ENCODE data around the gene USH1C.

USH1C gene

DNA sequence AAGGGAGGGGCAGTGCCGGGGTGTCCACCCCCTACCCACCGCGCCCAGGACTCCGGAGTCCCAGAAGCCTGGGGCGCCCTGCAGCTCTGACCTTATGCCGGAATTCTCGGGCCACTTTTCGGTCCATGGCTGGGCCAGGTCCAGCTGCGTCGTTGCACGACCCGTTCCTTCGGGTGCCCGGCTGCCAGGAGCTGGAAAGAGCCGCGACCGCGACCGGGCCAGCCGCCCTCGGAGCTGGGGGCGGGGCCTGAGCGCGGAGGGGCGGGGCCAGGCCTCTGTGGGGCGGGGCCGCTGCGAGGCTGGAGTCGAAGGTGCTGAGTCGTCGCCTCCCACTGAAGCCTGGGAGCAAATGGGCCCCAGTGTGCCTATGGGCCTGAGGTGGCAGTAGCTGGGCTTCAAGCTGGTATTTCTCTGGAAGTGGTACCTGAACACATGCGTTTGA lies at the start of gene USH1C:
USH1C (minus strand) TSS at position 236 of the 442 bp plus-strand sequence; CDS start at position 127, 109 bp downstream.
- peak; percentile 63 for DNase-seq (ENCODE audit: low spot score)

DNA sequence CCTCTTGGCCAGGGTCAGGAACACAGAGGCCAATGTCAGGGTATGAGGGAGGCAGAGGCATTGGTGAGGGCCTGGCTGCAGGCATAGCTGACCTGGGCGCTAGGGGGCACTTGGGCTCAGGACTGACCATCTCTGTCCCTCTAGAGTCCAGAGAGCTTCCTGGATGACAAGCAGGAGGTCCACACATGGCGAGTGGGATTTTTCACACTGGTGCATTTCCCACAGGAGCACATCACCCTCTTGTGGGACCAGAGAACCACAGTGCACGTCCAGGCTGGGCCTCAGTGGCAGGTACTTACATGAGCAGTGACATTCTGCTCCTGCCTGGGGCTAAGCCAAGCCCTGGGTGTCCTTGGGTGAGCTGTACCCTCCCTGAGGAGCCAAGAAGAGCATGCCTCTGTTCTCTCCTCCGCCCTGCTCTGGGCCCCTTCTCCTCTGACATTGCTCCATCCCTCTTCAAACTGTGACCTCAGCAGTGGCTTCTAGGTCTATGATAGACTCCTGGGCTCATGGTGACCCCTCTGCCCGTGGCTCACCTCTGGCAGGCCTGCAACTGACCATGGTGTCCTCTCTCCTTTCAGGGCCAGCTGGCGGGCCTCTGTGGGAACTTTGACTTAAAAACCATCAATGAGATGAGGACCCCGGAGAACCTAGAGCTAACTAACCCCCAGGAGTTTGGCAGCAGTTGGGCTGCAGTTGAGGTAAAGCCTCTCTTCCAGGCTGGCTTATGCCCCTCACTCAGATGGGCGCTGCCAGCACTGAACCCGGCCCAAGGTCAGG lies 49.4 kb upstream of the USH1C start:
- DNase-seq (ENCODE audit: low spot score) = no peak

DNA sequence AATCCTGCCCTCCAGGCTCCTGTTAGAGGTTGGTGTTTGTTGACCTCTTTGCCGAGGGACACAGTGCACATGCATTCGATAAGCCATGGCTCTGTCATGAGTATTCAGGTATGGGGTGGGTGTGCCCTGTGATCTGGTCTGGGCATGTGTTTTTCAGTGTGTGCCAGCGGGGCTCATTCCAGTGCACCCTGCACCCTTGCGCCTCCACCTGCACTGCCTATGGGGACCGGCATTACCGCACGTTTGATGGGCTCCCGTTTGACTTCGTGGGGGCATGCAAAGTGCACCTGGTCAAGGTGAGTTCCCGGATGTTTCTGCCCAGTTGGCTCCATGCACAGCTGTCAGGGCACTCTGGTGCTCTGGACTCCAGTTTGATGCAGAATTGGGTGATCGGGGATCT lies 47.1 kb upstream of the USH1C start:
- DNase-seq (ENCODE audit: low spot score) = no peak

DNA sequence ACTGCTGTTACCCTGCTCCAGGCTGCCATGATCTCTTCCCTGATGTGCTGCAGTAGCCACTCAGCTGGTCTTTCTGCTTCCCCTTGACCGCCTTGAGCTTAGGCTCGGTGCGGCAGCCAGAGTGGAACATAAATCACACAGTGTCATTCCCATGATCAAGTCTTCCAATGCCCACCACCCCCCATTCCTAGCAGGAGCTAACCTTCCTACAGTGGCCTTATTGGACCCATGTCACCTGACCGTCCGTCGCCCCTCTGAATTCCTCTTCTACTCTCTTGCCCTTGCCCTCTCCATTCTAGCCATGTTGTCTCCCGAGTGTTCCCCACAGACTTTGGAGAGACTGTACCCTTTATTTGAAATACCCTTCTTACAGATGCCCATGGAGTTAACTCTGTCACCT lies 46.2 kb upstream of the USH1C start:
- DNase-seq (ENCODE audit: low spot score) = no peak

DNA sequence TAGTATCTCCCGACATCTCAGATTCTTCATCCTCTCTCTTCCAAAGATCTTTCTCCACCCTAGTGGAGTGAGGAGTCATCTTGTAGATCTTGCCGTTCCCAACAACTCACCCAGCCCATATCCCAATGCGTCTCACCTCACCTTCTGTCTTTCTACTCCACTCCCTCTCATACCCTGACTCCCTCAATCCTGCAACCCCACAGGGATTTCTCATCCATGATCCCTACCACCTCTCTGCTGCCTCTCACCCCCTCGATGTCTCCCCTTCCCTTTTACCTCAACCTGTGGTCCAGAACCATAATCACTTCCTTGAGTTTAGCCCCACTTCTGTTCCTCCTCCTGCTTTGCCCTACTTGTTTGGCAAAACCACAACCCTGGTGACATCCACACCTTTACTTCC lies 44.5 kb upstream of the USH1C start:
- DNase-seq (ENCODE audit: low spot score) = no peak

DNA sequence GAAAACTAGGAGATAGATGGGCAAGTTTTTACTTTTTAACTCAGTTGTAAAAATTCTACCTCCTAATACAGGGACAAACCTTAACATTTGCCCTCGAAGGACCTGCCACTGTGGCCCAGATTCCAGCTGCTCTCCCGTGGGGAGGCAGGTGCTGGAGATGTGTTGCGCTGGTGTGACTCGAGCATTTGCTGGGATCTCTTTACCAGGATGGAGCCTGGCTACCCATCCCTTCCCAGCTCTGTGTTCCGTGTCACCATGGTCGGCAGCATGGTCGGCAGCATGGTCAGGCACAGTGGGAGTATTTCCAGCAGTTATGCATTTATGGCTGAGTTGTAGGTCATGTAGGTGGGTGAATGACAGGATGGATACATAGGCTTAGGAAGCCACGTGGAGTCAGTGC lies 44.0 kb upstream of the USH1C start:
- no peak for DNase-seq (ENCODE audit: low spot score)

DNA sequence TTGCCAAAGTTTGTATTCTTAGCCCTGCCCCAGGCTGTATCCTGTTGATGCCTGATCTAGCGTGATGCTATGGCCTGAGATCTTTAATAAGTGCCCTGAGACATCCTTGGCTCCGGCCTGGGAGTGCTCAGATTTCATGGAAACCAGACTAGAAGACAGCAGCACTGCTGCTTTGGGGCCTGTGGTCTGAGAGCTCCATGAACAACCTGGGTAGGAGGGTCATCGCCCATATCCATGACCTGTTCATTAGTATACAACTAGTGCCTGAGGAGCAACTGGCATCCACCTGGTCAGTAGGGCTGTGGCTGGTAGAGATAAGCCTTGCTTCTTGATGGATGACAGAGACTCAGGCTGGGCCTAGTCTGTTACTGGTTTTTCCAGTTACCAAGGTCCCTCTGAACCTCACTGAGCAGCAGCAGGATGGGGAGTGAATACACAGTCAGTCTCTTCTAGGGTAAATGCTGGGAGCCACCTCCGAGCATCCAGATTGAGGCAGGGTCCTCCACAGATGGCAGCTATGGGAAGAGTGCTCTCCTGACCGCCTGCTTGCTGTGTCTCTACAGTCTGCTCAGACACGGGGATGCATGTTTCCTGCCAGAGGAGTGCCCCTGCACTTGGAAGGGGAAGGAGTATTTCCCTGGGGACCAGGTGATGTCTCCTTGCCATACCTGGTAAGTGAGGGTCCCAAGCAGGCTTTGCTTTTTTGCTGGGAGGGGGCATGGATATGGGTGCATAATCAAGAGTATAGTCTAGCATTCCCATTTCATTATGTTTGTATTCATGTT lies 41.9 kb upstream of the USH1C start:
- no peak for DNase-seq (ENCODE audit: low spot score)

DNA sequence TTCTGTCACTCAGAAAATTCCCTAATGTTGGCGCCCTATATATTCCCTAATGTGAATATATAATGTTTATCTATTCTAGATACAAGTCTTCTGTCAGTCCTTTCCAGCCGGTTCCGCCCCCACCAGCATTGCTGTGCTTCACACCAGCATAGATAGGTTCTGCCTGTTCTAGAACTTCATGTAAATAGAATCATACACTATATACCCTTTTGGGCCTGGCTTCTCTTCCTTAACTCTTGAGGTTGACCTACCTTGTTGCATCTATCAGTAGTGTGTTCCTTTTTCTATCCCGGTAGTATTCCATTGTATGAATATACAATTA lies 37.5 kb upstream of the USH1C start:
- DNase-seq (ENCODE audit: low spot score) = no peak

DNA sequence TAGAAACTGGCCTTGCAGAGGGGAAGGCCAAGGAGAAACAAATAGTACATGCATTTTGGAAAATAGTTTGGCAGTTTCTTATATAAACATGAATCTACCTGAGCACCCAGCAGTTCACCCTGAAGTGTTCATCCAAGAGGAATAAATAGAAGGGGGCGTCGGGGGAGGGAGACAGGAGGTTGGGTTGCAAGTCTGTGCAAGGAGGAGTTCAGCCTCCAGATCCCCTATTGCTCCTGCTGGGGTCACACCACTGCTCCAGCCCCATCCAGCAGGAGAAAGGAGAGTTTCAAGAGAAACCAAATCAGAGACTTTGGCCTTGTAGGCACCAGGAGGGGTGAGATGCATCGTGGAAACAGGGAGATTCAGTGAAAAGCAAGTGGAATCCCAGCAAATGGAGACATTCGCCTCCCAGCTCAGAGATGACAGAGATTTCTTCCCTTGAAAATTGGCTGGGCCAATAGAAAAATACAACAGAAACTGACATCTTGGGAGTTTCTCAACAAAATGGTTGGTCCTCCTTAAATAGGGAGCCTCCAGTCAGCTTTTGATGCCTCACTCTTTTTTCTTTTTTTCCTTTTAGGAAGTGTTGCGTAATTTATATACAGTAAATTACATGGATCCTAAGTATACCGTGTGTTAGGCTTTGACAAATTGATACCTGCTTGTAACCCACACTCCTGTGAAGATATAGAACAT lies 37.0 kb upstream of the USH1C start:
- no peak for DNase-seq (ENCODE audit: low spot score)

DNA sequence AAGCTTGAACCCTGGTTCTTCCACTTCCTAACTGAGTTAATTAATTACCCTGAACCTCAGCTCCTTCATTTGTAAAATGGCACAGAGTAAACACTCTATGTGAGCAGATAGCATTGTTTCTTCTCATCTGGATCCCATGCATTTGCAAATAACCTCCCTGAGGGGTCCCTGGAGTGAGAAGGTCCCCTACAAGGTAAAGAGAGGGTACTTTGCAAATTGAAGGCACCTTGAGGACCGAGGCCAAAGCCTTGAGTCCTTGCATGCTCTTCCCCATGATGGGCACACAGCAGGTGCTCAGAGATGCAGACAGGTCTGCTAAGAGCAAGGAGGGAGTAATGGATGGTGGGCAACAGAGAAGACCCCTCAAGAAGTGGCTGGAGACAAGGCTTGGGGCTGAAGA lies 36.1 kb upstream of the USH1C start:
- no peak for DNase-seq (ENCODE audit: low spot score)

DNA sequence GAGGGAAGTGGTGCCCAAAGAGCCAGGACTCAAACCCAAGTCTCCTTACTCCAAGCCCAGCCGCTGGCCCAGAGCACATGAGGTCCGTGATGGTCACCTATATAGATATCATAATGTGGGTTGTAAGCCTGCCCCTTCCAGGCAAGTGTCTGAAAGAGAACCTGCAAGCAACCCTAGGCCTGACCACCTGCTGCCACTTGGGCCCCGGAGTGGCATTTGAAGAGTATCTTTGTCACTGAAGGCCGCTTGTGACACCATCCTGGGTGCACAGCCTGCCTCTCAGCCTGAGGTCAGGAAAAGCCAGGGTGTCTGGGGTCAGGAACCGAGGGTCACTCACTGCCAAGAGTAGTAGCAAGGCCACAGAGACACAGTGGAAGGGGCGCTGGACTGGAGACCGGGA lies 35.2 kb upstream of the USH1C start:
- DNase-seq (ENCODE audit: low spot score) = no peak

DNA sequence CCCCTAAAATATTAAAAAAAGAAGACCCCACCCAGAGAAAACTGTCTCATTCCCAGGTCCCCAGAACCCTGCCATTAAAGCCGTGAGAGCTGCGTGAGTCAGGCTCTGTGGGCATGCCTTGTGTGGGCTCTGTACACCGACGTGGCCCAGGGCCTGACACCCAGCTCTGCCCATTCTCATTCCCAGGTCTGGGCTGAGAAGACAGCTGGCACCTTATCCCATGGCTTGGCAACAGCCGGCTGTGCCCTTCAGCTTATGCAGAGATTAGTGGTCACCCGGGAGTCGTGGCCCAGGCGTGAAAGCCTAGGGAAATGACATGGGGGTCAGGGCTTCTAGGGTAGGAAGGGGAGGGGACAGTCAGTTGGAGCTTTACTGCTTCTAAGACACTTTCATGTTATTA lies 34.7 kb upstream of the USH1C start:
- DNase-seq (ENCODE audit: low spot score) = no peak

DNA sequence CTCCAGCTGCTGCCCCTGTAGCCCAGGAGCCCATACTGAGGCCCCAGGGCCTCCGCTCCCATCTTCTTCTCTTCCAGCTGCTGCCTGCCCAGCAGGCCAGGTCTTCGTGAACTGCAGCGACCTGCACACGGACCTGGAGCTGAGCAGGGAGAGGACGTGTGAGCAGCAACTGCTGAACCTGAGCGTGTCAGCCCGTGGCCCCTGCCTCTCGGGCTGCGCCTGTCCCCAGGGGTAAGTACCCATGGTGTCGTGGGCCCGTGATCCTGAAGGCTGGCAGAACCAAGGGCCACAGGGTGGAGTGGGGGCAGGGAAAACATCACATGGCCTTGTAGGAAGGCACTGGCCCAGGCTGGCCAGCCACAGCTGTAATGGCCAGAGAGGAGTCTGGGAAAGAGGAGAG lies 34.1 kb upstream of the USH1C start:
- DNase-seq (ENCODE audit: low spot score) = no peak

DNA sequence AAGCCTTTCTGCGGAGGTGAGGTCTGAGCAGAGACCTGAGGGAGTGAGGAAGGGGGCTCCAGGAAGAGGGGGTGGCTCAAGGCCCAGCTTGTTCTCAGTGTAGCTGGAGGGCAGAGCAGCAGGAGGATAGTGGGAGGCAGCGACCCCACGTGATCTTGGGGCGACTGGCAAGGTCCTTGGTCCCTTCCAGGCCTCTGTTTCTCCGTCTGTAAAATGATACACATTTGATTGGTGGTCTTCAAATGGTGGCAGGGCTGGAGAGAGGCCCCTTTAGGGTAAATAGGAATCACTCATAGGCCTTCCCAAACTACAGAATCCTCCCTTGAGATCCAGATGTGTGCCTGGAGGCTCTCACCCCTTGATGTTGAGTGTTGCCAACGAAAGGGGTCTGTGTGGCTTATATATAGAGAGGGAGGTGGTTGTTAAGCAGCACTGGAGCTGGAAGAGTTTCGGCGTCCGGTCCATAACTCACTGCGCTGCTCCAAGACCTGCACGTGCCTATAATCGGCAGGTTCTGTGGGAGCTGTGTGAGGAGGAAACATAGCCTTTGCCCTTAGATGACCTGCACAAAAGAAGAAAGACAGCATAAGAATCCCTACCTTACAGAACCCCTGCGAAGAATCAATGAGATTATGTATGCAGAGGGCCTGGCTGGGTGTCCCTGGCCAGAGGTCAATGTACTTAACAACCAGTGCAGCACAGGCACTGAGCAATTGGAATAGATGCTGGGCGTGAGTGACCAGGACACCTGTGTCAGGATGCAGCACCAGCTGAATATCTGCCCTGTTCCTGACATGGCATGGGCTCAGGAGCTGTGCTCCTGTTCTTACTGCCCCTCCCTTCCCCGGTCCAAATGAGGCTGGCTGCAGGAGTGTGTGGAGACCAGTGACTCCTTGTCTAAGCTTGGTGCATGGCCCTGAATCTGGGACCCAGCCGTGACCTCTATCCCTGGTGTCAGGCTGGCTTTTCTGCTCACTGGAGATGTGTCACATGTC lies 31.5 kb upstream of the USH1C start:
- no peak for DNase-seq (ENCODE audit: low spot score)

DNA sequence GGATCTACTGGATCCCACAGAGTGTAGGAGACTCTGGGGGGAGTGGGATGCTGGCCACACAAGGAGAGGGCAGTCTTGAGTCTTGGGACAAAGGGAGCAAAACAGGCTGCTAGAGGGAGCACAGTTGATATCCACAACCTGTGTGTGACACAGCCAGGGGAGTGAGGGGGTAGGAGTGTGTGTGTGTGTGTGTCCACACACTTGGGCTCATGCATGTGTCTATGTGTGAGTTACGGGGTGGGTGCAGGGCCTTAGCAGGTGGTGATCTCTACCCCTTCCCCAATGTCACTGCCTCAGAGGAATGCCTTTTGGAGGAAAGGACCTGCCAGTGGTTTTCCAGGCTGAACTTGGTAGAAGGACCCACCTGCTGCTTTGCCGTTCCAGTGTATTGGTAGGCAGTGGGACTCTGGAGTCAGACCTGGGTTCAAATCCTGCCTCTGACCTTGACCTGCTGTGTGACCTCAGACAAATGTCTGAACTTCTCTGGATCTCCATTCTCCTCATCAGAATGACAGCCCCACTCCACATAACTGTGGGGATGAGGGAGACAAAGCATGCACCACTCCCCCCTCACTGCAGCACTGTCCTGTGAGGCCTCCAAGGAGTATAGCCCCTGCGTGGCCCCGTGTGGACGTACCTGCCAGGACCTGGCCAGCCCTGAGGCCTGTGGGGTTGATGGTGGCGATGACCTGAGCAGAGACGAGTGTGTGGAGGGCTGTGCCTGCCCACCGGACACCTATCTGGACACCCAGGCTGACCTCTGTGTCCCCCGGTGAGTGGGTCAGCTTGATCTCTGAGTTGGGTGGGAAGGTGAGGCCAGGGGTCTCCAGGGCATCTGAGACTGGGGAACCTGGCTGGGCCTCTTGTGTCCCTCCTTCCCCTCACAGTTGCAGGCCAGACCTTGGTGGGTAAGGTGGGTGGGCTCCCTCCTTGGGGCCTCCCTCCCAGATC lies 30.2 kb upstream of the USH1C start:
- DNase-seq (ENCODE audit: low spot score) = no peak

DNA sequence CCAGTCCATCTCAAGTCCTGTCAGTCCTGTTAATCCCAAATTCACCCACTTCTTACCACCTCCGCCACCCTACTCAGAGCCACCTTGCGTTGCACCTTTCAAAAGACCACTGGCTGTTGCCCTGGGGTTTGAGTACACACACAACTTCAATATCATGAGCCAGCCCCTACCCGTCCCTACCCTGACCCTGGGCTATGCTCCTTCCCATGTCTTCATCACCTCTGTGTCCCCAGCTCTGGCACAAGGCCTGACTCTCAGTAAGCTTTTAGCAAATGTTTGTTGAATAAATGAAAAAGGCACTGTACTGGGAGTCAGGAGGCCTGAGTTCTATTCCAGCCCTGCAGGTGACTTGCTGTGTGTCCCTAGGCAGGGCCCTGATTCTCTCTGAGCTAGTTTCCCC lies 29.3 kb upstream of the USH1C start:
- no peak for DNase-seq (ENCODE audit: low spot score)

DNA sequence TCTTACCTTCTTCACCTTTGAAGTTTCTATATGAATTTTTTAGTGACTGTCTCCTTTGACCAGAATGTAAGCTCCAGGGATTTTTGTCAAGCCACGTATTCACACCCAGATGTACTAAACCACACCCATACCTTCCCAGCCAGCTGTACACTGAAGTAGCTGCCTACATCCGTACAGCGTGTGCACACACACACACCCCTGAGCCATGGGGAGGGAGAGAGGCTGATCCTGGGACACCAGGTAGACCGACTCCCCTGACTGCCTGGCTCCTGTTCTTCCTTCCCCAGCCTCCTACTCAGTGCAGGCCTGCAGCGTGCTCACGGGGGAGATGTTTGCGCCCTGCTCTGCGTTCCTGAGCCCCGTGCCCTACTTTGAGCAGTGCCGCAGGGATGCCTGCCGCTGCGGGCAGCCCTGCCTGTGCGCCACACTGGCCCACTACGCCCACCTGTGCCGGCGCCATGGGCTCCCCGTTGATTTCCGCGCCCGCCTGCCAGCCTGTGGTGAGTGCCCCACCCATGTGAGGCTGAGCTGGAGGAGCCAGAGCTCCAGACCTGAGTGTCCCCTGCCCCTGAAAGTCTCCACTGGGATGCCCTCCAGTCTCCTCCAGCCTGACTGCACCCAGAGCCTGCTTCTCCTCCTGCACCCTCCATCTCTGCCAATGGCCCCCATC lies 28.7 kb upstream of the USH1C start:
- DNase-seq (ENCODE audit: low spot score) = peak; percentile 60

DNA sequence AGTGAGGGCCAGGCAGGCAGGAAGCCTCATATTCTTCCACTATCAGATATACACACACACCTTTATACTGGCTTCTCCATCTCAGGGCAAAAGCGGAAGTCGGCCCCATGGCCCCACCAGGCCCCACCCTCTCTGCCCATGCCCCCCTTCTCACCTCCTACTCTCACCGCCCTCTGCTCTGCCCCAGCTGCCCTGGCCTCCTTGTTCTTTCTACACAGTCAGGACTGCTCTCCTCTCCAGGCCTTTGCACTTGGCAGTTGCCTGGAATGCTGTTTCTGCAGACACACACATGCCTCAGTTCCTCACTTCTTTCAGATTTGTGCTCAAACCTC lies 28.1 kb upstream of the USH1C start:
- DNase-seq (ENCODE audit: low spot score) = no peak

DNA sequence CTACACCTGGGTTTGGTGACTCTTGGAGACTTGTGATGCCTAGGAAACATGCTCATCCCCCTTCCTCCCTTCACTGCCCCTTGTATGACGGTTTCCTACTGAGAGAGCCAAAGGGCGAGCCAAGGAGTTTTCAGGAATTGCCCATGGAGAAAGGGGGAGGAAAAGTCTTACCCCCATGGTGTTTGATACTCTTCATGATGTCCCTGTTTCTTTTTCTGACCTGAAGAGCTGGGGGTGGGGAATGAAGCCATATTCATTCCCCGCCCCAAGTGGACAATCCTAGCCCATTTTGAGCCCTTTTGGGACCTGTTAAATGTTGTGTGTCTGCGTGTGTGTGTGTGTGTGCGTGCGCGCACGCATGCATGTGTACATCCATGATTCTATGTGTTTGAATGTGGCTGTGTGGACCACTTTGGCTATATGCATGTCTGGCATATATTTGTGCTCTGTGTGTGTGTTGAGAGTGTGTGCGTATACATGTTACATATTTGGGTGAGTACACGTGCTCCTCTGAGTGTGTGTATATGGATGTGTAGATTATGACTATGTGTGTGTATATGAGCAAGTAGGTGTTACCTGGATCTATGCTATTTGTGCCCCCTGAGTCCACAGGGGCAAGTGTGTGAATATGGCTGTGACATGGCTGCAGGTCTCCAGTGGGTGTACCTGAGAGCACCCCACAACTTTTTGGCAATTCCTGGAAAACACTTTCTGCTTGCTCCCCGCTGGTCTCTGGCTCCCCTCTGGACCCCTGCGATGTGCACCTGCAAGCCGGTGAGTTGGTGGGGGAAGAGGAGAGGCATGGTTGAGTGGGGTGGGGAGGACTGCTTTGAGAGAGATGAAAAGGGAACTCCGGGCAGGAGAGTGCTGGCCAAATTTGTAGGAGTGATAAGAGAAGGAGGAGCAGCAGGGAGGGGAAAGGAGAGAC lies 27.5 kb upstream of the USH1C start:
- DNase-seq (ENCODE audit: low spot score) = no peak

All from SW480 (cell line).